NCI-H146 (cell line): ENCODE data around the gene CD320.

Experiments
- DNase-seq: peaks from one replicate; lab custom pipeline; 2025; lab: John Stamatoyannopoulos, UW

The CD320 gene

DNA sequence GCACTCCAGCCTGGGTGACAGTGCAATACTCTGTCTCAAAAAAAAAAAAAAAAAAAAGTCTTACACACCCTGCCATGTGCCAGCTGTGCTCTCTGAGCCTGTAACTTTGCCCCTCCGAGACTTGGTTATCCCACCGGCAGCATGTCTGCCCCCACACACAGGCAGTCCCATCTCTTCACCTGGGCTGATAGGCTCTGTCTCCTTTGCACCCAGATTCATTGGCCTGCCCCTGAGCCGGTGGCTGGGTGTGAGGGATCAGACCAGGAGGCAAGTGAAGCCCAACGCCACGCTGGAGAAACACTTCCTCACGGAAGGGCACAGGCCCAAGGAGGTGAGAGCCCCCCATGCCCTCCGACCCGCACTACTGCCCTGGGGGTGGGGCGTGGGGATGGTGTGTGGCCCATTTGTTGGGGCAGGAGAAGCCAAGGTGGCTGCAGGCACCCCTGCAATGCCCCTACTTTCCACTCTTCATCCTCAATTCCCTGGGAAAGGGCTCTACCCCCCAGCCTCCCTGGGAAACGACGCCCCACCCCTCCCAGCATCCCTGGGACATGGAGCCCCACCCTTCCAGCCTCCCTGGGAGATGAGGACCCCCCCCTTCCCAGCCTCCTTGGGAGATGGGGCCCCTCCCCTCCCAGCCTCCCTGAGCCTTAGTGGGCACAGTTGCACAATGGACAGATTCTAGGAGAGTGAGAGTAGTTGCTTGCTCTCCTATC is 53.7 kb downstream of the CD320 start:
- DNase-seq = no peak

- DNase-seq = no peak
Observed at GRCh38 chr19:8253678-8254077, 54.5 kb downstream of the CD320 start.

DNA sequence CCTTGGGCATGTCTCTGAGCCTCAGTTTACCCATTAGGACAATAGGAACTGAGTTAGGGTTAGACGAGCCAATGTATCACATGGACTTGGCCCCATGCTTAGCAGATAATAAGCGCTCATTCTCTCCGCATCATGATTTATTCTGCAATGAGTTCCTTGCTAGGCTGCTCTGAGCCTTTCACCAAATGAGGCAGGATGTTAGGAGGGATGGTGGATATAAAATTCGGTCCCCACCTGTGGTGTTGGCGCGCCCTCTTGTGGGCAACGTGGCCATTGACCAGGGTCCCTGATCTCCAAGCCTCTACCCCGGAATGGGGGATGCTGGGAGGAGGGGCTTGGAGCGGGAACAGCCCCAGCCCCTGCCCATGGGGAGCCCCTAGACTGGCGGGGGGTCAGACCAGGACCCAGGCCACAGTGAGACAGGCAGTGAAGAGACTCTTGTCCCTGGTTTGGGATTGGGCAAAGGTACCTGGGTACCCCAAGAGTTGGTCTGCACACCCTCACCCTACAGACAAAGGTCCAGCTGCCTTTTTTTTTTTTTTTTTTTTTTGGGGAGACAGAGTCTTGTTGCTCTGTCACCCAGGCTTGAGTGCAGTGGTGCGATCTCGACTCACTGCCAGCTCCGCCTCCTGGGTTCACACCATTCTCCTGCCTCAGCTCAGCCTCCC is 55.1 kb downstream of the CD320 start:
- DNase-seq = peak; percentile 62
